ENCODE results near the gene ZNF432.

DNA sequence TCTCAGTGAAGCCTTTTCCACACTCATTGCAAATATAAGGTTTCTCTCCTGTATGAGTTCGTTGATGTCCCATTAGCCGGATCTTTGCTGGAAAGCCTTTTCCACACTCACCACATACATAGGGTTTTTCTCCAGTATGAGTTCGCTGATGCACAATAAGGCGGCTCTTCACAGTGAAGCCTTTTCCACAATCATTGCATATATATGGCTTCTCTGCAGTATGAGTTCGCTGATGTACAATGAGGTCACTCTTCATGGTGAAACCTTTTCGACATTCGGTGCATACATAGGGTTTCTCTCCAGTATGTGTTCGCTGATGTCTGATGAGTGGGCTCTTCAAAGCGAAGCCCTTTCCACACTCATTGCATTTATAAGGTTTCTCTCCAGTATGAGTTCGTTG lies 55.2 kb downstream of the ZNF432 start:
- TF ChIP-seq POLR2A (IDR thresholded peaks at IDR 0.05; ENCODE audit: low read length) (no peak), RAD21 (conservative IDR thresholded peaks at IDR 0.05 in 1 of 2, IDR thresholded peaks at IDR 0.05 in 1 of 2) (no peak), PHF8 (IDR thresholded peaks at IDR 0.05; ENCODE audit: borderline replicate concordance, low read depth) (no peak), BHLHE40 (IDR thresholded peaks at IDR 0.05; ENCODE audit: low read depth, low read length) (no peak), NR3C1 (IDR thresholded peaks at IDR 0.05) (no peak), SMC3 (IDR thresholded peaks at IDR 0.05) (no peak), ZNF302 (CRISPR knock-in tag; IDR thresholded peaks at IDR 0.05) (no peak)
- TF ChIP-seq, protein P1, sequence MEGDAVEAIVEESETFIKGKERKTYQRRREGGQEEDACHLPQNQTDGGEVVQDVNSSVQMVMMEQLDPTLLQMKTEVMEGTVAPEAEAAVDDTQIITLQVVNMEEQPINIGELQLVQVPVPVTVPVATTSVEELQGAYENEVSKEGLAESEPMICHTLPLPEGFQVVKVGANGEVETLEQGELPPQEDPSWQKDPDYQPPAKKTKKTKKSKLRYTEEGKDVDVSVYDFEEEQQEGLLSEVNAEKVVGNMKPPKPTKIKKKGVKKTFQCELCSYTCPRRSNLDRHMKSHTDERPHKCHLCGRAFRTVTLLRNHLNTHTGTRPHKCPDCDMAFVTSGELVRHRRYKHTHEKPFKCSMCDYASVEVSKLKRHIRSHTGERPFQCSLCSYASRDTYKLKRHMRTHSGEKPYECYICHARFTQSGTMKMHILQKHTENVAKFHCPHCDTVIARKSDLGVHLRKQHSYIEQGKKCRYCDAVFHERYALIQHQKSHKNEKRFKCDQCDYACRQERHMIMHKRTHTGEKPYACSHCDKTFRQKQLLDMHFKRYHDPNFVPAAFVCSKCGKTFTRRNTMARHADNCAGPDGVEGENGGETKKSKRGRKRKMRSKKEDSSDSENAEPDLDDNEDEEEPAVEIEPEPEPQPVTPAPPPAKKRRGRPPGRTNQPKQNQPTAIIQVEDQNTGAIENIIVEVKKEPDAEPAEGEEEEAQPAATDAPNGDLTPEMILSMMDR (IDR thresholded peaks at IDR 0.05), result no peak
